Kidney (tissue), 14 donors: ENCODE measurements around the gene GRIK2. TPM values are rescaled to one million over a fixed set of nuclear protein-coding genes. Genes with fewer than 3 reads are reported as not detected.
A peak's percentile ranks its signal among the peaks of the same experiment; 100 is the strongest.

ENCODE experiments used
- DNase-seq, 5 donors: peaks; one replicate each; pipeline ENCODE4 v3.0.0-alpha.2; 2013 to 2020
- FAIRE-seq: peaks from 2 replicates; lab custom pipeline; 2012; peaks lifted over from hg19 to GRCh38; lab: Jason Lieb, UNC
- H3K27ac ChIP-seq, 2 donors: one replicate each; pipeline ENCODE4 v1.7.0; 2013; ENCODE audit warnings: low read depth in 2 of 2, low read length in 2 of 2, inconsistent platforms in 1 of 2
- H3K27me3 ChIP-seq: one replicate; pipeline ENCODE4 v1.7.1; 2013; ENCODE audit warnings: low read length, inconsistent platforms; ENCODE audit not compliant: control insufficient read depth, insufficient read depth
- H3K36me3 ChIP-seq, 3 donors: one replicate each; pipeline versions ENCODE4 v1.7.0 to v1.7.1; 2013; ENCODE audit warnings: low read length in 3 of 3, control low read depth in 1 of 3, inconsistent platforms in 1 of 3; ENCODE audit not compliant: insufficient read depth in 3 of 3, control insufficient read depth in 2 of 3
- H3K4me1 ChIP-seq, 3 donors: one replicate each; pipeline versions ENCODE4 v1.7.0 to v1.7.1; 2013; ENCODE audit warnings: low read length in 3 of 3, inconsistent platforms in 1 of 3, low read depth in 1 of 3; ENCODE audit not compliant: control insufficient read depth in 2 of 3, insufficient read depth in 2 of 3
- H3K4me3 ChIP-seq, 3 donors: one replicate each; pipeline versions ENCODE4 v1.7.0 to v1.8.1; 2013; ENCODE audit warnings: low read length in 3 of 3, control low read depth in 1 of 3, inconsistent platforms in 1 of 3
- H3K9ac ChIP-seq, 3 donors: one replicate each; pipeline versions ENCODE4 v1.7.0 to v1.7.1; 2013; ENCODE audit warnings: low read length in 3 of 3, control low read depth in 1 of 3, inconsistent platforms in 1 of 3
- H3K9me3 ChIP-seq, 3 donors: one replicate each; pipeline versions ENCODE4 v1.7.0 to v1.7.1; 2013; ENCODE audit warnings: low read length in 3 of 3, control low read depth in 1 of 3, inconsistent platforms in 1 of 3; ENCODE audit not compliant: control insufficient read depth in 2 of 3, insufficient read depth in 1 of 3
- intact Hi-C: fragments of 100-400 bp; cut with DNase I; formaldehyde crosslinking; loops from one replicate; pipeline ENCODE4 v1.11.1; 2022
- polyA plus RNA-seq: library from polyadenylated mRNA; stranded (reverse); fragments of 350-450 nt; fragmentation: Illumina TruSeq; extraction: RNeasy Lipid Tissue Mini Kit (QIAGEN cat#74804); gene quantifications from one replicate; pipeline ENCODE4 v1.2.3, GENCODE V29; 2014; ENCODE audit warnings: low read depth, low replicate concordance; ENCODE audit not compliant: insufficient read depth
- total RNA-seq: library from RNA; stranded (reverse); fragmentation: NEBNext Ultra II Directional; extraction: Animal tissue kit (Norgen Biotek cat#: 25700); gene quantifications from one replicate; pipeline ENCODE4 v1.2.1, GENCODE V29; 2021
- TF ChIP-seq, protein P1 (sequence below): IDR thresholded peaks from 3 replicates; pipeline ENCODE4 v1.5.1; 2012; ENCODE audit warnings: mild to moderate bottlenecking, moderate library complexity, borderline replicate concordance; ENCODE audit not compliant: insufficient read depth; ENCODE audit errors: extremely low read depth
- donor health status: control.
- donor health status: control.
- donor health status: control.
- donor health status: control.
- donor health status: control.
- donor health status: DM: yes; HTN: yes; CAD: no.
- donor health status: Normal renal cell carcinoma (clear cell type).

Gene GRIK2
- total and polyA plus RNA-seq, 2 donors from 2014 or later: 0.82 to 1.4 TPM

DNA sequence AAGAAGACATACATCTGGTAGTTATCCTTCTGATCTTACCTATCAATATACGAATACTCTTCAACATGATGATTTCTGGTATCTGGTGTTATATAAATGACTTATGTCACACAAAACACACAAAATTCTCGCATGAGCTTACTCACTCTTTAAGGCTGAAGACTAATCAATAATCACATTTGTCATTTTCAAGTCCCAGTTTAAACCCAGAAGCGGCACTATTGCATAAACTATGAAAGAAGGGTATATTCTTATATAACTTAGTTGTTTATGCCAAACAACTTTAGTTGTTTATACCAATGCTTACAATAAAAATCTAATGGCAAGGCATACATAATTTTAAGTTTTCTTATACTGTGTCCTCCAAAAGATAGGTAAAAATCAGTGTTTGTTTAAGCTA, 293.1 kb downstream of the GRIK2 start:
- intact Hi-C loops: no loop called here
- DNase-seq: no peak
- TF ChIP-seq, protein P1, sequence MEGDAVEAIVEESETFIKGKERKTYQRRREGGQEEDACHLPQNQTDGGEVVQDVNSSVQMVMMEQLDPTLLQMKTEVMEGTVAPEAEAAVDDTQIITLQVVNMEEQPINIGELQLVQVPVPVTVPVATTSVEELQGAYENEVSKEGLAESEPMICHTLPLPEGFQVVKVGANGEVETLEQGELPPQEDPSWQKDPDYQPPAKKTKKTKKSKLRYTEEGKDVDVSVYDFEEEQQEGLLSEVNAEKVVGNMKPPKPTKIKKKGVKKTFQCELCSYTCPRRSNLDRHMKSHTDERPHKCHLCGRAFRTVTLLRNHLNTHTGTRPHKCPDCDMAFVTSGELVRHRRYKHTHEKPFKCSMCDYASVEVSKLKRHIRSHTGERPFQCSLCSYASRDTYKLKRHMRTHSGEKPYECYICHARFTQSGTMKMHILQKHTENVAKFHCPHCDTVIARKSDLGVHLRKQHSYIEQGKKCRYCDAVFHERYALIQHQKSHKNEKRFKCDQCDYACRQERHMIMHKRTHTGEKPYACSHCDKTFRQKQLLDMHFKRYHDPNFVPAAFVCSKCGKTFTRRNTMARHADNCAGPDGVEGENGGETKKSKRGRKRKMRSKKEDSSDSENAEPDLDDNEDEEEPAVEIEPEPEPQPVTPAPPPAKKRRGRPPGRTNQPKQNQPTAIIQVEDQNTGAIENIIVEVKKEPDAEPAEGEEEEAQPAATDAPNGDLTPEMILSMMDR: no peak
- no peaks in the 10 kb centered on the region for H3K9me3 ChIP-seq
- H3K4me3 ChIP-seq: no peak overlapping the region
- no peaks in the 10 kb centered on the region for H3K27me3 ChIP-seq
- no peaks in the 10 kb centered on the region for H3K36me3 ChIP-seq
- FAIRE-seq: peak; percentile 64
- no peak overlapping the region for H3K27ac ChIP-seq
- H3K4me1 ChIP-seq: no peaks in the 10 kb centered on the region
- H3K9ac ChIP-seq: no peak overlapping the region

DNA sequence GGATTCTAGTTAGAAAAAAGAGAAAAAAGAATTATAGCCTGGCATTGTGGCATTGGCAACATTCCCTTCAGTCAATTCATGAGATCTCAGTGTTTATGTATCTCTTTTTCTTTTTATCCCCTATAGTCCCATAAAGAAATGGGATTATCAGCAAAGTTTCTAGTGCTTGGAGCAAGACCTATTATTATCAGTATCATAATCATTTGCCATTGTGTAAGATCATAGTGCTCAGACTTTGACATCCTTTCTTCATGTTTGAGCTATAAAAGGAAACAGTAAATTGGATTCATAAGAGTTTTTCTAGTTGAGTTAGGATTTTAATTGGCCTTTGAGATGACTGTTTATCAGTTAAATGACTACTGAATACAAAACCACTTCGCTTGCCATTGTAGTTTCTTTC, 295.6 kb downstream of the GRIK2 start:
- TF ChIP-seq, protein P1: no peak
- intact Hi-C loops: no loop called here
- Histone ChIP-seq H3K27ac (no peak overlapping the region), H3K4me3 (no peak overlapping the region), H3K27me3 (no peaks in the 10 kb centered on the region), H3K9me3 (no peaks in the 10 kb centered on the region), H3K9ac (no peak overlapping the region), H3K36me3 (no peaks in the 10 kb centered on the region), H3K4me1 (no peaks in the 10 kb centered on the region)
- FAIRE-seq (no peak), DNase-seq (no peak)

DNA sequence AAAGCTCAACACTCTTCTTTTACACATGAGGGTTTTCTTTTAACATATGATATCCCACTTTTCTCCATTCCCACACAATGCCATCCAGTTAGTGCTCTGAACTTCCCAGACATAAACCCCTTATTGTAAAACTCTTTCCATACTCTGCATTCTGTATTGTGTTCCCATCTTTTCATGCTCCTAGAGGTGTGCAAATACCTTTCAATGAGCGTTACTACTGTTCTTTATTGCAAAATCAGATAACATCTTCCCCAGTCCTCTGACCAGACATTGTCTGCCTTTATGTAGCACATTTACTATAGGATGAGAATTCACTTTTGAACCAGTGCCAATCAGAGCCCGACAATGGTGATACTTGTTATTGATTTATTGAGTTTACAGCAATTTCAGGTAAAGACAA, 296.2 kb downstream of the GRIK2 start:
- intact Hi-C loops: no loop called here
- Histone ChIP-seq H3K9ac (no peak overlapping the region), H3K27ac (no peak overlapping the region), H3K36me3 (no peaks in the 10 kb centered on the region), H3K27me3 (no peaks in the 10 kb centered on the region), H3K4me1 (no peaks in the 10 kb centered on the region), H3K9me3 (no peaks in the 10 kb centered on the region), H3K4me3 (no peak overlapping the region)
- DNase-seq (no peak), FAIRE-seq (no peak)
- TF ChIP-seq, protein P1: no peak

DNA sequence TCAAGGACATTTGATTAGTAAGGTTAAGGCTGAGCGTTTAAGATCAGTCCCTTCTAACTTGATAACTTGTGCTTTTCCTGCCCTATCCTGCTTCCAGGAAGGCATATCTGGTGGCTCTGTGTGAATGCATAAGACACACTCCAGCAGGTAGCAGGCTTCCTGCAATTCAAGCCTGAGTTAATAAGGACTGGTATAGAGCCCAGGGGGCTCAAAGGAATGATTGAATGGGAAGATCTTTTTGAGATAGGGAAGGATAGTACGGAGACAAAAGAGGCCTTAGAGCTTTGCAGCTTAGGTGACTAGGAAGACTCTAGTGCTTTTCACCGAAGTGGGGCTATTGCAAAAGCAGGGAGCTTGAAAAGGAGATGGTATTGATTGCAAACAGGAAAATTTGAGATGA, 307.1 kb downstream of the GRIK2 start:
- no peak for FAIRE-seq
- Histone ChIP-seq H3K27ac (no peak overlapping the region), H3K4me3 (no peak overlapping the region), H3K9me3 (no peaks in the 10 kb centered on the region), H3K36me3 (no peaks in the 10 kb centered on the region), H3K4me1 (no peaks in the 10 kb centered on the region), H3K9ac (no peak overlapping the region), H3K27me3 (no peaks in the 10 kb centered on the region)
- peak in 1 of 5 donors; percentile 0 for DNase-seq
- intact Hi-C loops: no loop called here
- TF ChIP-seq, protein P1: no peak
